ENCODE measurements around the gene SIRT4.

SIRT4 gene

GRCh38 chr12:120339256-120339655 lies 37.1 kb downstream of the SIRT4 start:
- no peak overlapping the region for H3K4me3 ChIP-seq (ENCODE audit: low read depth, low read length)
- no peak for TF ChIP-seq POLR2A (IDR thresholded peaks at IDR 0.05; ENCODE audit: extremely low read depth, insufficient read length)
- no peak for TF ChIP-seq MAX (IDR thresholded peaks at IDR 0.05; ENCODE audit: low read depth, low read length)
- no peak for TF ChIP-seq MYC (IDR thresholded peaks at IDR 0.05; ENCODE audit: low read depth, low read length)
- no peak for TF ChIP-seq CTCF (IDR thresholded peaks at IDR 0.05; ENCODE audit: low read depth, low read length)
- DNase-seq (ENCODE audit: low read depth) = no peak

GRCh38 chr12:120342175-120343038 lies 40.3 kb downstream of the SIRT4 start:
- no peak for DNase-seq (ENCODE audit: low read depth)
- TF ChIP-seq MYC (IDR thresholded peaks at IDR 0.05; ENCODE audit: low read depth, low read length) (no peak), CTCF (IDR thresholded peaks at IDR 0.05; ENCODE audit: low read depth, low read length) (no peak), POLR2A (IDR thresholded peaks at IDR 0.05; ENCODE audit: extremely low read depth, insufficient read length) (no peak), MAX (IDR thresholded peaks at IDR 0.05; ENCODE audit: low read depth, low read length) (no peak)
- no peak overlapping the region for H3K4me3 ChIP-seq (ENCODE audit: low read depth, low read length)

- no peak for DNase-seq (ENCODE audit: low read depth)
- no peak overlapping the region for H3K4me3 ChIP-seq (ENCODE audit: low read depth, low read length)
- TF ChIP-seq MAX (IDR thresholded peaks at IDR 0.05; ENCODE audit: low read depth, low read length) (no peak), CTCF (IDR thresholded peaks at IDR 0.05; ENCODE audit: low read depth, low read length) (no peak), POLR2A (IDR thresholded peaks at IDR 0.05; ENCODE audit: extremely low read depth, insufficient read length) (no peak), MYC (IDR thresholded peaks at IDR 0.05; ENCODE audit: low read depth, low read length) (no peak)
Measured at GRCh38 chr12:120343039-120343537, 41.0 kb downstream of the SIRT4 start.

GRCh38 chr12:120343692-120344091 lies 41.6 kb downstream of the SIRT4 start:
- H3K4me3 ChIP-seq (ENCODE audit: low read depth, low read length) = no peak overlapping the region
- TF ChIP-seq POLR2A (IDR thresholded peaks at IDR 0.05; ENCODE audit: extremely low read depth, insufficient read length) (no peak), MYC (IDR thresholded peaks at IDR 0.05; ENCODE audit: low read depth, low read length) (no peak), MAX (IDR thresholded peaks at IDR 0.05; ENCODE audit: low read depth, low read length) (no peak), CTCF (IDR thresholded peaks at IDR 0.05; ENCODE audit: low read depth, low read length) (no peak)
- no peak for DNase-seq (ENCODE audit: low read depth)

GRCh38 chr12:120346031-120346430 lies 43.9 kb downstream of the SIRT4 start:
- H3K4me3 ChIP-seq (ENCODE audit: low read depth, low read length) = no peak overlapping the region
- no peak for DNase-seq (ENCODE audit: low read depth)
- TF ChIP-seq POLR2A (IDR thresholded peaks at IDR 0.05; ENCODE audit: extremely low read depth, insufficient read length) (no peak), CTCF (IDR thresholded peaks at IDR 0.05; ENCODE audit: low read depth, low read length) (no peak), MYC (IDR thresholded peaks at IDR 0.05; ENCODE audit: low read depth, low read length) (no peak), MAX (IDR thresholded peaks at IDR 0.05; ENCODE audit: low read depth, low read length) (no peak)
